ENCODE measurements around the gene TAS2R16.

TAS2R16 gene

DNA sequence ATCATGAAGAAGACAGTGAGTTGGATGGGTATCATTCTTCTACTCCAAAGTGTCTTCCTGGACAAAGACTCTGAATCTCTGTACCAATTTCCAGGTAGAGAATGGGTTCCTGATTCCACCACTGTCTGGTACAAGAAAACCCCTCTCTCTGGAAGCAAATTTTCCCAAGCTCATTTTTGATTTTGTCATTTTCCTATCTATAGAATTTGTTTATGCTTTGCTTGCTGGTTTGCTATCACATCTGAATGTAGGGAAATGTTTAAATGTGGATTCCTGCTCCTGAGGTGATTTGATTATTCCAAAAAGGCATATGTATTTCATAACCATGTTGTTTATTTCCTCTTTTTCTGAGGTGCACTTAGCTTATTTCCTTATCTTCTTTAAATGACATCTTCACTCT lies at the start of gene TAS2R16:
Gene TAS2R16 (minus strand): TSS at position 101 of the 400 bp plus-strand sequence. CDS start 66 bp downstream, at position 35.
- no peak for DNase-seq (ENCODE audit: extremely low read depth in 1 of 2, low read depth in 1 of 2)

DNA sequence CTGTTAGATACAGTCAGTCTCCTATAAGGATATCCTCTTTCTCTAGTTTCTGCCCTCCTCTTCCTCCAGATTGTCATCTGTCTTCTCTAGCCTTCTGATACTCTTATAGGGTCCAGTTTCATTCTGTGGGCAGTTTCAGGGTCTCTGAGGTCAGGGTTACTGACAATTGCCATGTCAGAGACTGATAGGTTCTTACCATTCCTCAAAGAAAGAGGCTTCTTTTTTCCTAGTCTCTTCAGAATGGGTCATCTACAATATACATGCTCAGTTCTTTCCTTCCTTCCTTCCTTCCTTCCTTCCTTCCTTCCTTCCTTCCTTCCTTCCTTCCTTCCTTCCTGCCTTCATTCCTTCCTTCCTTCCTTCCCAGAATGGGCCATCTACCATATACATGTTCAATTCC lies 48.1 kb upstream of the TAS2R16 start:
- no peak for DNase-seq (ENCODE audit: extremely low read depth in 1 of 2, low read depth in 1 of 2)

- no peak for DNase-seq (ENCODE audit: extremely low read depth in 1 of 2, low read depth in 1 of 2)
Measured at GRCh38 chr7:123041101-123041500, 45.6 kb upstream of the TAS2R16 start.

GRCh38 chr7:123039269-123039668 lies 43.8 kb upstream of the TAS2R16 start:
- DNase-seq (ENCODE audit: extremely low read depth in 1 of 2, low read depth in 1 of 2), result no peak

- no peak for DNase-seq (ENCODE audit: extremely low read depth in 1 of 2, low read depth in 1 of 2)
Measured at GRCh38 chr7:123034106-123034505, 38.6 kb upstream of the TAS2R16 start.

DNA sequence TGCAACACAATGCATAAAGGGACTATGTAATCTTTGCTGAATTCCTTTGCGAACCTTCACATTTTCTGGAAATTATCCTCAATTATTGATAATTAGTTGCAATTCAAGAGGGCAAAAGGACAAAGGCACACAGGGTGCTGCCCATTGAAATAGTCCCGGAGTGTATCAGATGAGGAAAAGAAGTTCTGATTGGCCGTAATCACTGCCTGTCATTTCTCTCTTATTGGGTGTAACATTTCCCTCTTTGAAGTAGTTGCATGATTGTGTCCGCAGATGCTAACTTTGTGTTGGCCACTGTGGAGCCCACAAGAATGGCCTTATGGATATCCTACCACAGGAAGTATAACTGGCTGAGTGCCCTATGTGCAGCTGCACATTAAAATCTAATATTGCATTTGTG lies 35.1 kb upstream of the TAS2R16 start:
- no peak for DNase-seq (ENCODE audit: extremely low read depth in 1 of 2, low read depth in 1 of 2)

DNA sequence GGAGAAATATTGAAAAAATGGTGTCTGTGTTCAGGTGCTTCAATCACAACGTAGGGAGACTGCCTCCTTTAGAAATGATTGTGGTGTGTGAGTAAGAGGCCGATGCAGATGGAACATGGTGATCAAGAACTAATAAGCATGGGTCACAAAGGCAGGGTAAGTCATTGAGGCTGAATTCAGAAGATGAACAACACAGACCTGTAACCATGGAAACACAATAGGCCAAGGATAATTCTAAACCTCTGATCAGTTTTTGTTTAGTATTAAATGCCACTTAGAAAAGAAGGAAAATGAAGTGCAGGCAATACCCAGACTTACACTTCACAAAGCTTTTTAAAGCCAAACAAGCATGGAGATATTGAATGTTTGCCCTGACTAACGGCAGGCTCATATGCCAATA lies 32.8 kb upstream of the TAS2R16 start:
- no peak for DNase-seq (ENCODE audit: extremely low read depth in 1 of 2, low read depth in 1 of 2)

DNA sequence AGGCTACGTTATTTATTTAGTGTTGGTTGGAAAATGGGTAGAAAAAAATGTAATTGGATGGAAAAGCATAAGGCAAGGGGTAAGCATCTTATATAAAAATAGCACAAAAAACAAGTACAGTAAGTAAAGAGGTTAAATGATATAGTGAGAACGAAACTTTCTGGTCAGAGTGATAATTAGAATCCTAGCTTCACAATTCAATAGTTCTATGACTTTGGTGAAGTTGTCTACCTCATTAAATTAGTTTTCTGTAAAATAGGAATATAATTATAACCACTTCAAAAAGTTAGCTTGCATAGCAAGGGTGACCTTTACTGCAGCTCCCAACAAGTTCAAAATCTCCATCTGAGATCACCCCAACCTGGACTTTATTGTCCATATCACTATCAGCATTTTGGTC lies 30.8 kb upstream of the TAS2R16 start:
- DNase-seq (ENCODE audit: extremely low read depth in 1 of 2, low read depth in 1 of 2), result no peak

GRCh38 chr7:123024989-123025758 lies 29.7 kb upstream of the TAS2R16 start:
- no peak for DNase-seq (ENCODE audit: extremely low read depth in 1 of 2, low read depth in 1 of 2)

- DNase-seq (ENCODE audit: extremely low read depth in 1 of 2, low read depth in 1 of 2), result no peak
Measured at GRCh38 chr7:123023126-123023525, 27.6 kb upstream of the TAS2R16 start.

DNA sequence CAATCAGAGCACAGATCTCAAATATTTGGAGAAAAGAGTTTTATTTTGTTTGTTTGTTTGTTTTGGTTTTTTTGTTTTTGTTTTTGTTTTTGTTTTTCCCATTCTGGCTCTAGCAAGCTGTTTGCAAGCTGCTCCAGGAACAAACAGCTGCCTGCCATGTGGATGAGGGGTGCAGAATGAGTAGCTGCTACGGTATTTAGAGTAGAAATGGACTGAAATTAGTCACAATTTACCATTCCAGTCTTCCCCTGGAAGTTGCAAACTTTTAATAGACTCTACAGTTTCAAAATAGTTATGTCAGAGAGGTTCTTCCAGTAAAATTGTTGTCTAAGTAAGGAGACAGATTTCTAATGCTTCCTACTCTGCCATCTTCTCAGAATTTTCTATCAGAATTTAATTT lies 27.1 kb upstream of the TAS2R16 start:
- no peak for DNase-seq (ENCODE audit: extremely low read depth in 1 of 2, low read depth in 1 of 2)

GRCh38 chr7:123012435-123012834 lies 16.9 kb upstream of the TAS2R16 start:
- no peak for DNase-seq (ENCODE audit: extremely low read depth in 1 of 2, low read depth in 1 of 2)

DNA sequence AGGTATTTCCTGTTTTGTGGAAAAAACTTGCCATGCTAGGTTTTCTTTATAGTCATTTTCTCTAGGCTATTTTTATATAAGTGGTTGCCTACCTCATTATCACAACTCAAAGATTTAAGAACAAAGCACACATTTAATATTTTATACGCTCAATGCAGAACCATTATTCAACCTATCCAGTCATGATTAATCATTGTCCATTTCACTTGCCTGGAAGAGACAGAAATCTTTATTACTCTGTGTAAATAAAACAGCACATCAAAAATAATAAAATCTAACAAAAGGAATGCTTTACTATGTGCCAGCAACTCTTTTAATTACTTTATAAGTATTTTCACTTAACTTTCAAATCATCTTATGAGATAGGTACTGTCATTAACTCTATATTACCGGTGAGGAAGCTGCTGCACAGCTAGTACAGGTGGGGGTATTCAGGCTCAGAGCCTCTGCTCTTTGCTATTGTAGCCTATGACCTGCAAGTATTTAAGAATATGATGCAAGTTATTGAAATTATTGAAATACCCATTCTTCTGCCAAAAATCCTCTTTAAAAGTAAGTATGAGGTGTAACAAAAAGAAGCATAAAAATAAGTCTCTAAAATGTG lies 16.4 kb upstream of the TAS2R16 start:
- DNase-seq (ENCODE audit: extremely low read depth in 1 of 2, low read depth in 1 of 2), result no peak

DNA sequence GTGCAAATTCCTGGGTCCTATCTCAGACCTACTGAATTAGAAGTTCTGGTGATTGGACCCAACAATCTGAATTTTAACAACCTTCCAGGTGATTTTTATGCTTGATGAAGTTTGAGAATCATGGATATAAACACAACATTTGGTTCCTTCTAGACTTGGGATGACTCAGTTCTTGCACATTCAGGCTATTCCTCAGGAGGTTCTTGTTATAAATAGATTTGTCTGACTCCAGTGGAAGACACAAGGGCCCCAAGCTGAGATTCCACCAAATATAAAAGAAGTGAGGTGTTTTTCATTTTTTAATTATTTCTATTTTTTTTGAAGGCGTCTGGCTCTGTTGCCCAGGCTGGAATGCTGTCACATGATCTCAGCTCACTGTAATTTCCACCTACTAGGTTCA lies 9.4 kb upstream of the TAS2R16 start:
- no peak for DNase-seq (ENCODE audit: extremely low read depth in 1 of 2, low read depth in 1 of 2)

- DNase-seq (ENCODE audit: extremely low read depth in 1 of 2, low read depth in 1 of 2), result no peak
Measured at GRCh38 chr7:123003539-123004126, 8.1 kb upstream of the TAS2R16 start.

DNA sequence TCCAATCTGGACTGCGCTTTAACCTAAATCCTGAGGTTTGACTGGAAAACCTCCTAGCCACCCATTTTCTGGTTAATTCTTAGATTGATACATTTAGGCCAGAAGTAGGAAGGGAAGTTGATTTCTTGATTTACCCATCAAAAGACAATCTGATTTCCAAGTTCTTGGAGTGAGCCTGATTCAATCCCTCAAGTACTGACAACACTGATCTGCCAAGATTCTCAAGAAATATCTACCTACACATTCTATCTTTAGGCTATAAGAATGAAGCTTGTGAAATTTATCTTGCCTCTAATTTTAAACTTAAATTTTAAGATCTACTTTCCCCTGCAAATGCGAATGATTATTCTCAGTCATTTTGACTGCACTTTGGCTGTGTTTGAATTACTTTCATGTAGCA lies 5.9 kb downstream of the TAS2R16 start:
- no peak for DNase-seq (ENCODE audit: extremely low read depth in 1 of 2, low read depth in 1 of 2)

GRCh38 chr7:122989041-122989440 lies 6.5 kb downstream of the TAS2R16 start:
- no peak for DNase-seq (ENCODE audit: extremely low read depth in 1 of 2, low read depth in 1 of 2)

- no peak for DNase-seq (ENCODE audit: extremely low read depth in 1 of 2, low read depth in 1 of 2)
Measured at GRCh38 chr7:122988333-122988732, 7.2 kb downstream of the TAS2R16 start.

DNA sequence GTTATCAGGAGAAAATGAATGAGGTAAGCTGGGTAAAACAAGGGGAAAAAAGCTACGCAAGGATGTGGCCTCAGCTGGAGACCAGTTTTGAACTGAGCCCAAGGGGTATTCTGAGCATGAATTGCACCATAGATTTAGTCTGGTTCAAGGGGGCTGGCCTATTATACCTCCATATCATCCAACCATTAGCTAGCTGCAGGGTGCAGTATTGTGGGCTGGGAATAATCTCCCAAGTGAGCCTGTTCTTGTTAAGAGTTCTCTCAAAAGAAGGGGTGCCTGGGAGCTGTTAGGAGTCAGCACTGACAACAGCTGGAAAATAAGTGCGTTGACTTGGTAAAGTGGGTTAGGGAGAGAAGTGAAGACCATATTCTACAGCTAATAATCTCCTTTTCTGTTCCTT lies 8.0 kb downstream of the TAS2R16 start:
- DNase-seq (ENCODE audit: extremely low read depth in 1 of 2, low read depth in 1 of 2), result no peak

DNA sequence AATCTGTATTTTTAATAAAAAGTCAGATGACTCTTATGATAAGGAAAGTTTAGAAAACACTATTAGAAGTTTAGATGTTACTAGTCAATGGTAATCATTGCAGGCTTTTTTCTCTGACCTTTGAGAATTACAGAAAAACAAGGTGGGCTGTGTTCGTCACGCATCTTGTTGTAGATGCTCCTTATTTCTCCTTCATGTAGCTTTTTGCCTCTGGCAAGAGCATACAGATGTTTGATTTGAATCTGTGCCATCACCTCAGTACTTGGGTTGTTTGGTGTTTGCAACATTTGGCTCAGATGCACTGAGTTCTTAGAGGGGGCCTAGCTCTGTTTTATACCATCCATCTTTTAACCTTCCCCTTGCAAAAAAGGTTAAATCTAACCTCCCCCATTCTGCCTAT lies 11.5 kb downstream of the TAS2R16 start:
- DNase-seq (ENCODE audit: extremely low read depth in 1 of 2, low read depth in 1 of 2), result no peak

DNA sequence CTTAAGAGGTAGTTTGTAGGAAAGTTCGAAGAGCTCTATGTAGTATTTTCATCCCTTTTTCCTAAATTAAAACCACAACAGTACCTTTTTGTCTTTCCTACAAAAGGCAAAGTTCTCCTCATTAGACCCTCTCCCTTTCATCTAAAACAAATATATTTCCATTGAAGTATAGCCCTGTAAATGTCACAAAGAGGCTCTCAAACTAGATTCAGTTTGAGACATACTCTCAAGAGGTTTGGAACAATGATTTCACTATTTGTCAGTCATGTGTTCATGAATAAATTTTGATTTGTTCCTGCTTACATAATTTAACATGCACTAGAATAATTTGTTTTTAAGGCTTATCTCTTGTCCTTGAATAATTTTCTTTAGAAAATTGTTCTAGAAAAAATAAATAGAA lies 12.2 kb downstream of the TAS2R16 start:
- no peak for DNase-seq (ENCODE audit: extremely low read depth in 1 of 2, low read depth in 1 of 2)

DNA sequence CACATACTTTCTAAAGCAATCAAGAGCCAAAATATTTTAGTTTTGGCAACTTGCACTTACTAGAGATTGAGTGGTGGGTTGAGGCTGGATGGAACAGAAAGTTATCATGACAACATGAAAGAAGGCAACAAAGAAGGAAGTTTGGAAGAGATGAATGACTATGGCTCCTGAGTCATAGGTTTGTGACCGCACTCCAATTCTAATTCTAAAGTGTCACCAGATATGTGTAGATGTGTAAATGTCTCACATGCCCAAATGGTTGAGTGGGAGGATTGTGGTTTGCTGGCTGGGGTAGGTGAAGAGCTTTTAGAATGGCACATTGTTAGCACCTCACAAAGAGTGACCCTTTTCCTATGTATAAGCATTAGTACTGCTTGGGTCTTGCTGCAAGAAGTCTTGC lies 20.2 kb downstream of the TAS2R16 start:
- no peak for DNase-seq (ENCODE audit: extremely low read depth in 1 of 2, low read depth in 1 of 2)

Measured in stimulated activated CD8-positive, alpha-beta memory T cell treated with anti-CD3 and anti-CD28 coated beads, Interleukin-7, amount 100 ng/mL, for 48 hours (primary cell).